ENCODE measurements around the gene ANKRD22. TPM values are rescaled to one million over a fixed set of nuclear protein-coding genes. Genes with fewer than 3 reads are reported as not detected.

The ANKRD22 gene
- total RNA-seq, 4 donors from 2014 or later = 0.44 TPM; not detected in 3

- no peak for TF ChIP-seq CTCF (IDR thresholded peaks at IDR 0.05; ENCODE audit: low read depth)
These were observed 3.0 kb upstream of the ANKRD22 start for GRCh38 chr10:88854684-88855083.

GRCh38 chr10:88853155-88853881 lies 1.7 kb upstream of the ANKRD22 start:
- no peak for TF ChIP-seq CTCF (IDR thresholded peaks at IDR 0.05; ENCODE audit: low read depth)

GRCh38 chr10:88852327-88852726 lies 683 bp upstream of the ANKRD22 start:
- TF ChIP-seq CTCF (IDR thresholded peaks at IDR 0.05; ENCODE audit: low read depth) = no peak

- no peak for TF ChIP-seq CTCF (IDR thresholded peaks at IDR 0.05; ENCODE audit: low read depth)
These were observed 932 bp downstream of the ANKRD22 start for GRCh38 chr10:88850712-88851111.

- TF ChIP-seq CTCF (IDR thresholded peaks at IDR 0.05; ENCODE audit: low read depth) = no peak
These were observed 2.4 kb downstream of the ANKRD22 start for GRCh38 chr10:88849234-88849633.

- TF ChIP-seq CTCF (IDR thresholded peaks at IDR 0.05; ENCODE audit: low read depth) = no peak
These were observed 3.1 kb downstream of the ANKRD22 start for GRCh38 chr10:88848499-88848898.

- no peak for TF ChIP-seq CTCF (IDR thresholded peaks at IDR 0.05; ENCODE audit: low read depth)
These were observed 8.5 kb downstream of the ANKRD22 start for GRCh38 chr10:88843171-88843570.
